Fibroblast of lung (primary cell): ENCODE data around the gene SETBP1.

Experiments
- EZH2 ChIP-seq: IDR thresholded peaks from 2 replicates; pipeline ENCODE4 v1.5.1; 2012; ENCODE audit warnings: low read length, control low read depth, mild to moderate bottlenecking; ENCODE audit errors: missing control alignments
- TF ChIP-seq, protein P1 (sequence below), 2 donors: IDR thresholded peaks in 1 of 2; conservative IDR thresholded peaks in 1 of 2; 1 replicate in 1 of 2; 2 replicates in 1 of 2; pipeline ENCODE4 v1.5.1; 2011 to 2012; ENCODE audit warnings: low read length in 2 of 2, control low read depth in 1 of 2, inconsistent platforms in 1 of 2, low read depth in 1 of 2, mild to moderate bottlenecking in 1 of 2

DNA sequence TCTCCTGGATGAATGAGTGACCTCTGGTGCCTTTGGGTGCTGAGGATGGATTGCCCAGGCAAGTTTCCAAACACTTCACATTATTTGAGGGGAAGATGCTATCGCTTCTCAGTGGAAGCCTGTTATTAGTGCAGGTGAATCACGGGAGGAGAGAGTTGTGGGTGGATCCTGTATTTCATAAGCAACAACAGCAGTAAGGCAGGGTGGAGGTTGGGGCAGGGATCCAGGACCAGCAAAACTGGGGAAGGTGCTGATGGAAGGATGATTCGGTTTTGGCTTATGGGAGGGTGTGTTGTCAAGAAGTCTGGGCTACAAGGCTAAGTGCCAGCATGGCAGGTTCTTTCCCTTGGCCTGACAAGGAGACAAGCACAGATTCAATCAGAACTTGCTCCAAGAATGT is 37.7 kb upstream of the SETBP1 start:
- TF ChIP-seq, protein P1, sequence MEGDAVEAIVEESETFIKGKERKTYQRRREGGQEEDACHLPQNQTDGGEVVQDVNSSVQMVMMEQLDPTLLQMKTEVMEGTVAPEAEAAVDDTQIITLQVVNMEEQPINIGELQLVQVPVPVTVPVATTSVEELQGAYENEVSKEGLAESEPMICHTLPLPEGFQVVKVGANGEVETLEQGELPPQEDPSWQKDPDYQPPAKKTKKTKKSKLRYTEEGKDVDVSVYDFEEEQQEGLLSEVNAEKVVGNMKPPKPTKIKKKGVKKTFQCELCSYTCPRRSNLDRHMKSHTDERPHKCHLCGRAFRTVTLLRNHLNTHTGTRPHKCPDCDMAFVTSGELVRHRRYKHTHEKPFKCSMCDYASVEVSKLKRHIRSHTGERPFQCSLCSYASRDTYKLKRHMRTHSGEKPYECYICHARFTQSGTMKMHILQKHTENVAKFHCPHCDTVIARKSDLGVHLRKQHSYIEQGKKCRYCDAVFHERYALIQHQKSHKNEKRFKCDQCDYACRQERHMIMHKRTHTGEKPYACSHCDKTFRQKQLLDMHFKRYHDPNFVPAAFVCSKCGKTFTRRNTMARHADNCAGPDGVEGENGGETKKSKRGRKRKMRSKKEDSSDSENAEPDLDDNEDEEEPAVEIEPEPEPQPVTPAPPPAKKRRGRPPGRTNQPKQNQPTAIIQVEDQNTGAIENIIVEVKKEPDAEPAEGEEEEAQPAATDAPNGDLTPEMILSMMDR (conservative IDR thresholded peaks at IDR 0.05 in 1 of 2, IDR thresholded peaks at IDR 0.05 in 1 of 2; ENCODE audit: low read depth in 1 of 2, low read length in 2 of 2): no peak
- TF ChIP-seq EZH2: no peak
